ENCODE measurements around the gene WASL.

- TF ChIP-seq CTCF (conservative IDR thresholded peaks at IDR 0.05; ENCODE audit: low read depth, low read length) (no peak), EZH2 (IDR thresholded peaks at IDR 0.05; ENCODE audit: low read length, unreplicated experiment) (no peak), EZH2phosphoT487 (IDR thresholded peaks at IDR 0.05; ENCODE audit: borderline replicate concordance, low read length) (no peak)
Observed at GRCh38 chr7:123746055-123746454, 2.7 kb downstream of the WASL start.
